HUES48 (cell line): ENCODE results near the gene TMEM243.
A peak's percentile ranks its signal among the peaks of the same experiment; 100 is the strongest.

Experiments used
- H3K27ac ChIP-seq: one replicate; pipeline ENCODE4 v1.7.0; 2013; ENCODE audit warnings: low read depth, low read length, inconsistent platforms
- H3K27me3 ChIP-seq: 2 replicates; pipeline ENCODE4 v1.6.1; 2013; ENCODE audit warnings: mild to moderate bottlenecking, low read length; ENCODE audit not compliant: control insufficient read depth, insufficient read depth
- H3K36me3 ChIP-seq: 2 replicates; pipeline ENCODE4 v1.6.1; 2013; ENCODE audit warnings: low read length; ENCODE audit not compliant: control insufficient read depth, insufficient read depth
- H3K4me1 ChIP-seq: 2 replicates; pipeline ENCODE4 v1.6.1; 2013; ENCODE audit warnings: mild to moderate bottlenecking, low read length; ENCODE audit not compliant: control insufficient read depth, insufficient read depth
- H3K4me3 ChIP-seq: 2 replicates; pipeline ENCODE4 v1.5.1; 2013; ENCODE audit warnings: mild to moderate bottlenecking, low read depth, low read length
- H3K9ac ChIP-seq: 2 replicates; pipeline ENCODE4 v1.6.1; 2013; ENCODE audit warnings: mild to moderate bottlenecking, low read depth, low read length, moderate library complexity
- H3K9me3 ChIP-seq: 2 replicates; pipeline ENCODE4 v1.6.1; 2013; ENCODE audit warnings: low read length; ENCODE audit not compliant: control insufficient read depth, insufficient read depth

TMEM243 gene

DNA sequence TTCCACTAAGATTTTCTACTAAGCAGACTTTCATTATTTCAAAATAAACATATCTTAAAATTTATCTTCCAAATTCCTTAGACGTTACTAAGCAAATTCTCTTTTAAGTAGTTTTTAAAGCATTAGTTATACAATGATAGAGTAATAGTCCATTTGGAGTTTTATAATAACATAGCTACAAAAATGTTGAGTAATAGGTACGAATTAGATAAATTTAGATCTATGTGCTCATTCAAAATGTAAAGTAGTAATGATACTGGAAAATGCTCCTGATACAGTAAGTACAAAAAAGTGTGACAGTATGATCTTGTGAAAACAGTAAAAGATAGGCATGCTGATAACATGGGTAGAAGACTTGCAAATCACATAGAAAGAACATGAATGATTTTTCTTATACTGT, 62.8 kb downstream of the TMEM243 start:
- Histone ChIP-seq H3K27me3 (no peaks in the 10 kb centered on the region), H3K36me3 (peaks cover 43% of the 10 kb centered on the region), H3K9me3 (no peaks in the 10 kb centered on the region), H3K4me3 (no peak overlapping the region), H3K27ac (no peak overlapping the region), H3K9ac (no peak overlapping the region), H3K4me1 (peaks cover 21% of the 10 kb centered on the region)

DNA sequence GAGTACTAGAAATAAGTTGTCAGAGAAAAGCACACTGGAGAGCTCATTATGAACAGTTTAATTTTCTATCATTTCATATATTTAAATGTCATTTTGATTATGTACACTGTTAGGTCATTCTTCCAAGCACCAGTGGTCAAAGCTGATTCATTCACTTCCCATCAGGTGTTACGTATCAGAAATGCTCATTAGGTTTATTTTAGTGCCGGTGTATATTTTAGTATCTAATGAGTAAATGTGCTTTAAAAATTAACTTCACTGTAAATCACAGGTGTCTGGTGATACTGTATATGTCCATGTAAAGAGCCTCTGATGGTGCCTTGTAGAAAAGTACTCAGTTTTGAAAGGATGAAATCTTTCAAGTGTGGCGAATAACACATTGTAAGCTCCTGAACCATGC, 63.7 kb downstream of the TMEM243 start:
- H3K27ac ChIP-seq = no peak overlapping the region
- H3K9me3 ChIP-seq = no peaks in the 10 kb centered on the region
- H3K9ac ChIP-seq = no peak overlapping the region
- peak overlapping the region; percentile 39; the same call in 1 of the 2 replicates for H3K4me3 ChIP-seq
- peaks cover 41% of the 10 kb centered on the region for H3K36me3 ChIP-seq
- H3K4me1 ChIP-seq = peaks cover 21% of the 10 kb centered on the region
- no peaks in the 10 kb centered on the region for H3K27me3 ChIP-seq

DNA sequence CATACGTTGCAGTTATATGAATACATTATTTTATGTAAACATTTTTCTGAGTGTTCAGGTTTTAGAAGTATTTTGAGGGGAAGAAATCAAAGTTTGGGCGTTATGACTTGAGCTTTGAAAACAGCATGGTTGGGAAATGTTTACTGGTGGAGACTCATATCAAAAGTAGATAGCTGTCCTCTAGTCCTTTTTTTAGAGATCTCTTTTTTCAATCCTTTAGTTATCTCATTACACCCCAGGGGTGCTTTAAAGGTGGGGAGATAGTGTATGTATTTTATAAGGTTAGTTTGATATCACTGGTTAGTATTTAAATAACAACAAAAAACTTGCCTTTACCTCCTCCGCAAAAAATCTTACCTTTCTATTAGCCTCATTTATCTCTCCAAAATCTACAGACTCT, 65.0 kb downstream of the TMEM243 start:
- Histone ChIP-seq H3K27me3 (no peaks in the 10 kb centered on the region), H3K27ac (no peak overlapping the region), H3K9me3 (no peaks in the 10 kb centered on the region), H3K4me3 (peak overlapping the region; percentile 91), H3K36me3 (peaks cover 33% of the 10 kb centered on the region), H3K9ac (peak overlapping the region; percentile 99), H3K4me1 (peaks cover 21% of the 10 kb centered on the region)

DNA sequence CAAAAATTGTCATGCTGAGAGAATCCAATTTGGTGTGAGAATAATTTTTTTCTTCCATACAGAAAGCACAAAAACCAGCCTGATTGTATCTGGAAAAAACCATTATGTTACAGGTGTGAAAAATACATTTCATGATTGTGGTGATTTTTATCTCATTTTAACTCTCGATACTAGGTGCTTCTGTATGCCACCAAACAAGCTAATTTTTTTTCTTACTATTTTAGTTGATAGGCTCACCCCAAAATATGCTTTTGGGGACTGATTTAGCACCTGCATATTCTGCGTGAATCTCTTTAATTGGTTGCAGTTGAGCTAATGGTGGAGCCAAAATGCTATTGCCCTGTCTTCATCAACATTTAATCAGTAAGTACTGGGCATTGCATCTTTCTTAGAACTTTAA, 65.4 kb downstream of the TMEM243 start:
- no peaks in the 10 kb centered on the region for H3K27me3 ChIP-seq
- peak overlapping the region; percentile 91 for H3K4me3 ChIP-seq
- H3K9me3 ChIP-seq = no peaks in the 10 kb centered on the region
- H3K4me1 ChIP-seq = peaks cover 21% of the 10 kb centered on the region
- H3K9ac ChIP-seq = peak overlapping the region; percentile 99
- no peak overlapping the region for H3K27ac ChIP-seq
- peaks cover 32% of the 10 kb centered on the region for H3K36me3 ChIP-seq

DNA sequence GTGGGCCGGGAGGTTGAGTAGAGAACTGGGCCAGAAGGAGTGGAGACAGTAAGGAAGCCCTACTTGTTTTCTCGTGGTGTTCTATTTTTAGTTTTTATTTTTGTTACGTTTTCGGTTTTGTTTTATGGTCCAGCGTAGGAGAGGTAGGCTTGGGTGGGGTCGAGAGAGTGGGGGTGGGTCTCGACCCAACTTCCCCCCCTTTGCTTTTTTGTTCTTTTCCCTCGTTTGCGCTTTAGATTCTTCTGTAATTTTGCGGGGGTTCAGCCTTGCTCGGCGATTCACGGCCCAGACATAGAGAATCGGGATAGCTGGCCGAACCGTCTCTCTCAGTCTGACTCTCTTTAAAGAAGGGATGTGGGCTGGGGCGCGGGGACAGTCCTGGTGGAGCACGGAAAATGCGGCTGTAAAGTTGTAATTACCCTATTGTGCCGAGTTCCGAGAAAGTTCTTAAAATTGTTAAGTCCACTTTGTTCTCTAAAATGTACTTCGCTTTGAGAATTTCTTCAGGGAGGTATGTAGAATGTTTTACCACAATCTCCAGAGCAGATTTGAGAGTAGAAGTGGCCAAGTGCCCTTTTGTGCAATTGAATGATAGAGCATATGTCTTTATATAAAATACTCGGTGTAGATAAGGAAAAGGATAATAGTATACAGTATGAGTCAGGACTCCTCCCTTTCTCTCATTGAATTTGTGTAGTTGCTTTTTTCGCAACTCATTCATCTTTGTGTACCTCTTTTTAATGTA, 66.5 kb downstream of the TMEM243 start:
- H3K4me1 ChIP-seq = peaks cover 21% of the 10 kb centered on the region
- H3K9ac ChIP-seq = peak overlapping the region; percentile 99
- peak overlapping the region; percentile 99 for H3K27ac ChIP-seq
- H3K27me3 ChIP-seq = no peaks in the 10 kb centered on the region
- H3K4me3 ChIP-seq = peak overlapping the region; percentile 91
- H3K9me3 ChIP-seq = no peaks in the 10 kb centered on the region
- H3K36me3 ChIP-seq = peaks cover 32% of the 10 kb centered on the region

DNA sequence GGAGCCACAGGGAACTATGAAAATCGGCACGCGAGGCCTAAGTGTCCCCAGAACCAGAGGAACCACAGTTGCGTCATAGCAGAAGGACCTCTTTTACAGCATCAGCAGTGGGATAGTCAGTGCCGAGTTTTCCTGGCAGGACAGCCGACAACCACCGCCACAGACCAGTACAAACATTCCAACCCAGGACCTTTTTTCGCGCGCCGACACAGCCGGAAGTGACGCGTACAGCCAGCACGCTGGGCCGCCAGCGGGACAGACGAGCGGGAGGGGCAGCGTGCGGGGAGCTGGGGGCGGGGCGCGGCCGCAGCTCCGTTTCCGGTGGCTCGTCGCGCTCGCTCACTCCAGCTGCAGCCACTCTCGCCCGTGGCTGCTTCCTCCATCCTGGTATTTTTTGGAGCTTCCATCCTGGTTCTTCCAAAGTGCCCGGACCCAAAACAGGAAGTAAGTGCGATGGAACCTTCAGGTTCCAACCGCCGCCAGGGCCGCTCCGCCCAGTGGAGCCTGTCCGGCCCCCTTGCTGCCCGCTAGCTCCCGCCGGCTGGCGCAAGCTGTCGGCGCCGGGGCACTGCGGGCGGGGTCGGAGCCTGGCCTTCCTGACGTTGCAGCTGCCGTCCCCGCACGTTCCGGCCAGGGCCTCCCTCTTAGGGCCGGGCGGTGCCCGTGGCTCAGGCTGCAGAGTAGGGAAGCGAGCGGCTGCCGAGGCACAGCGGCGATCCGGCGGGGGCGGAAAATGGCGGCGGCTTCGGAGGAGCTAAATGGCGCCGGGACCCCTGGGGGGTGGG, 67.2 kb downstream of the TMEM243 start, which contains the start of gene DMTF1:
Gene DMTF1, plus strand, starts transcription at position 342 of the 785 bp plus-strand sequence. CDS start 12,489 bp downstream, outside the sequence.
- Histone ChIP-seq H3K9me3 (no peaks in the 10 kb centered on the region), H3K9ac (peak within 1 kb of the TSS; percentile 99), H3K4me3 (peak within 1 kb of the TSS; percentile 91), H3K36me3 (peaks cover 30% of the 10 kb centered on the region), H3K27ac (peak within 1 kb of the TSS; percentile 99), H3K27me3 (no peaks in the 10 kb centered on the region), H3K4me1 (peaks cover 21% of the 10 kb centered on the region)

DNA sequence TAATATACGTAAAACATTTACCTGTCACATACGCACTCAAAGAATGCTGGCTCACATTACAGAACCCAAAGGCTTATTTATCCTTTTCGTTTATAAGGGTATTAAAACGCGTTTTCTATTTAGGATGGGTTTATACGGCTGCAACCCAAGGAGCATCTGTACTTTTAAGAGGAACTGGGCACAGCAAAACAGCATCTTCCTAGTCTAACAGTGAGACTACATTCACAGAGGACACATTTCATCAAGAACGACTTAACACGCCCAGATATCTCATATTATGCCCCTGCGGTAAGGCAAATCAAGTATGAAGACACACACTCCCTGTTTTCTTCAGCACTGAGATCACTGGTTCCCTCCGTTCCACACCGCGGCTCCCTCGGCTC, 67.8 kb downstream of the TMEM243 start:
- Histone ChIP-seq H3K27me3 (no peaks in the 10 kb centered on the region), H3K9ac (peak overlapping the region; percentile 99), H3K9me3 (no peaks in the 10 kb centered on the region), H3K27ac (peak overlapping the region; percentile 99), H3K36me3 (peaks cover 24% of the 10 kb centered on the region), H3K4me1 (peaks cover 21% of the 10 kb centered on the region), H3K4me3 (peak overlapping the region; percentile 91)

DNA sequence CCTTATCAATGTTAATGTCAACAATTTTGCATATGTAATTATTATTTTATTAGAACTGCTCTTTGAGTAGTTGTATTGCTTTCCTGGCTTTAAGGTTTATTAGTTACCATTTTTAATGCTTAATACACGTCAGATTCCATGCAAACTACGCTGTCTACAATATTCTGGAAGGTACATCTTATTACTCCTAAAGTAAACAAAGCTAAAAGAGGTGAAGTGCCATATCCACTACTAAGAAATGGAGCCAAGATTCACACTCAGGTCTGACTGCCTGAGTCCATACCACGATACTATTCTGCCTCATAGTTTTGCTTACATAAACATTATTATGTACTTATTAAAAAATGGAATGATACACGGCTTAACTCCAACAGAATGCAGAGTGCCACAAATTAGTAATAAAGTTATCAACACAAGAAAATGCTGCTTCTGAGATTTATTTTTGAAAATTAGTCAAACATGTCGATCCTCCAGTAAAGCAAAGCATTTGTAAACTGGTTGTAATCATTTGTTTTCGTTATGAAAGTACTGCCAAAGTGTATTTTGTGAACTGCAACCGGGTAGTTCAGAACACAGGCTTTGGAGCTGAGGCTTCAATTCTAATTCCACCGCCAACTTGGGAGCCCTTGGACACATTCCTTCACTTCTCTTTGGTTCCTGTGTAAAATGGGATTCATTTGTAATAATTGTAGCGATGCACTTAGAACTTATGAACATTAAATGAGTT, 68.4 kb downstream of the TMEM243 start:
- H3K4me1 ChIP-seq = peaks cover 19% of the 10 kb centered on the region
- no peaks in the 10 kb centered on the region for H3K27me3 ChIP-seq
- peak overlapping the region; percentile 99 for H3K9ac ChIP-seq
- H3K36me3 ChIP-seq = peaks cover 20% of the 10 kb centered on the region
- no peaks in the 10 kb centered on the region for H3K9me3 ChIP-seq
- peak overlapping the region; percentile 99 for H3K27ac ChIP-seq
- H3K4me3 ChIP-seq = peak overlapping the region; percentile 91

DNA sequence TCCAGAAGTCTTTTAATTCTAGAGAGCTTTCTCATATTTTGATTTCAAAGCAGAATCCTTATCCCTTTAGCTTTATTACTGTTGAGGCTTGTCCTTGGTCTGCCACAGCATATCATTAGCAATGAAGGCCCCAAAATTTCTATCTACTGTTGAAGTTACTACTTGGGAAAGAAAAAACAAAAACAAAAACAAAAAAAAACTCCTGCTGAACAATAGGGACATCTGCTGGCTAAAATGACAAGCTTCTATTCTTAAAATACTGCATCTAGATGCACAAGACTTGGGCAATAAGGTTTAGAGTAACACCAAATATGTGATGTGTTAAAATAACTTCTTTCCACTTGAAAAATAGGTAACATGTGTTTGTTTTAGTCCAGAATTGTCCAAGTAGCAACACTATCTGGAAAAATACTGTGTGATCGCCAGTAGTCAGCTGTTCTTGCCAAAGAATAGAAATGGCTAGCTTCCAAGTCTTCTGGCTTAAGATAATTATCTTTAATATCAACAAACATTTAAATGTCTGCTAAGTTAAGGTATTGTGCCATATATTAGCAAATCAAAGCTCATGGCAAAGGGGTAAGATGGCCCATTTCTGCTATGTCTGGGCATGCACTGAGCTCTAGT, 71.1 kb downstream of the TMEM243 start:
- Histone ChIP-seq H3K4me1 (no peaks in the 10 kb centered on the region; the same call in 1 of the 2 replicates), H3K9me3 (no peaks in the 10 kb centered on the region), H3K27me3 (no peaks in the 10 kb centered on the region), H3K4me3 (no peak overlapping the region), H3K9ac (no peak overlapping the region), H3K36me3 (no peaks in the 10 kb centered on the region), H3K27ac (no peak overlapping the region)

DNA sequence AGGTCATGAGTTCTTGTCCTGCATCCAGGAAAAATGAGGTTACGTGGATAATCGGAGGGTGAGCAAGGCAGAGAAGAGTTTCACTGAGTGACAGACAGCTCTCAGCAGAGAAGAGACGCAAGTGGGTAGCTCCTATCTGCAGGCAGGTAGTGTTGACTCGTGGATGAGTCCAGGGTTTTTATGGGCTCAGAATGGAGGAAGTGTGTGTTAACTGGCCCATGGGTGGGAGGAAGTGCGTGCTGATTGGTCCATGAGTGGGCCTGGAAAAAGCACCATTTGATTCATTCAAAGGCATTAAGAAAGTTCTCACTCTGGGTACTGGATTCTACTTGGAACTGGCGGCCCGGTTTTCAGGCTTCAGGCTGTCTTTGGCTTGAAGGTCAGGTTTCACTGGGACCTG, 72.0 kb downstream of the TMEM243 start:
- Histone ChIP-seq H3K9ac (no peak overlapping the region), H3K9me3 (no peaks in the 10 kb centered on the region), H3K27me3 (no peaks in the 10 kb centered on the region), H3K4me3 (no peak overlapping the region), H3K36me3 (no peaks in the 10 kb centered on the region), H3K27ac (no peak overlapping the region), H3K4me1 (no peaks in the 10 kb centered on the region; the same call in 1 of the 2 replicates)
